Naive thymus-derived CD8-positive, alpha-beta T cell (primary cell): ENCODE data around the gene UBAP2. TPM values are rescaled to one million over a fixed set of nuclear protein-coding genes. Genes with fewer than 3 reads are reported as not detected.

Experiments
- ATAC-seq, 2 donors: fragments of 150-1000 bp; cut with Tn5 transposase in 1 of 2; sonication (Bioruptor Pico), chemical (Tn5 transposase) in 1 of 2; 1 replicate in 1 of 2; 2 replicates in 1 of 2; pipeline ENCODE4 v1.10.0; 2021; ENCODE audit warnings: mild to moderate bottlenecking in 2 of 2, moderate library complexity in 2 of 2
- POLR2A ChIA-PET: fragments of 350-600 bp; sonication (Branson Sonifier 250); formaldehyde crosslinking; loops from one replicate; lab custom pipeline; 2021; ENCODE audit warnings: antibody characterized with exemption; lab: Charles Lee
- DNase-seq, 10 donors: peaks; one replicate each; pipeline versions ENCODE4 v3.0.0 to v3.0.0-alpha.2; 2020 to 2022
- H3K27ac Mint-ChIP-seq, 10 donors: one replicate each; pipeline ENCODE4 v1.8.0; 2020 to 2022; ENCODE audit warnings: mild to moderate bottlenecking in 10 of 10, mixed read lengths in 10 of 10, moderate library complexity in 4 of 10, inconsistent platforms in 1 of 10
- H3K27me3 Mint-ChIP-seq, 5 donors: one replicate each; pipeline ENCODE4 v1.8.0; 2021 to 2022; ENCODE audit warnings: mixed read lengths in 5 of 5
- H3K36me3 Mint-ChIP-seq, 3 donors: one replicate each; pipeline ENCODE4 v1.8.0; 2020 to 2022; ENCODE audit warnings: mixed read lengths in 3 of 3, mild to moderate bottlenecking in 2 of 3, inconsistent platforms in 1 of 3
- H3K4me1 Mint-ChIP-seq, 4 donors: one replicate each; pipeline ENCODE4 v1.8.0; 2021 to 2022; ENCODE audit warnings: mixed read lengths in 4 of 4
- H3K4me3 Mint-ChIP-seq, 10 donors: one replicate each; pipeline ENCODE4 v1.8.0; 2020 to 2022; ENCODE audit warnings: mild to moderate bottlenecking in 10 of 10, mixed read lengths in 10 of 10, moderate library complexity in 6 of 10, inconsistent platforms in 1 of 10
- H3K9me3 Mint-ChIP-seq, 9 donors: one replicate each; pipeline ENCODE4 v1.8.0; 2020 to 2022; ENCODE audit warnings: mixed read lengths in 9 of 9, mild to moderate bottlenecking in 3 of 9, inconsistent platforms in 1 of 9, moderate library complexity in 1 of 9
- polyA plus RNA-seq, 3 donors: library from polyadenylated mRNA; unstranded; fragments of 300-500 nt; fragmentation: Illumina TruSeq; gene quantifications; one replicate each; pipeline ENCODE4 v1.2.3, GENCODE V29; 2021
- total RNA-seq, 8 experiments: library from RNA in 2 of 8; stranded (reverse) in 2 of 8; gene quantifications; one replicate each; pipeline ENCODE4 v1.2.3 and lab custom pipeline; 2021 to 2026

The UBAP2 gene
- 10 to 100 TPM; 38.4 to 39.5 TPM for total RNA-seq
- polyA plus RNA-seq: 10 to 100 TPM in 2 of 3 donors, 1 to 10 TPM in 1; 7.1 to 16.7 (median 14.9) TPM
- 63.9 to 96.9 (median 77.9) reads per million in 6 experiments for total RNA-seq (lab: John Stamatoyannopoulos, UW)

- Mint-ChIP-seq H3K36me3 (peaks cover 0 to 4% (median 0%) of the 10 kb centered on the region in 3 donors), H3K4me3 (peak within 1 kb of the TSS; percentile 95 to 100 (median 98)), H3K4me1 (peaks cover 22 to 37% (median 33%) of the 10 kb centered on the region in 4 donors), H3K27ac (peak within 1 kb of the TSS; percentile 94 to 100 (median 99)), H3K9me3 (no peaks in the 10 kb centered on the region), H3K27me3 (peaks cover 0 to 2% (median 0%) of the 10 kb centered on the region in 5 donors)
- POLR2A ChIA-PET: interaction anchor here (0.9 to 2.0 kb wide), 9 partner anchors 16 to 759 kb away, joined by 3 to 8 read pairs (median 4); partner anchors contain the start of genes DCAF12, DNAI1, FAM219A and GALT
- peak; percentile 85 for ATAC-seq
- DNase-seq: peak; percentile 93 to 100 (median 96)
These were observed at the start of gene UBAP2 for GRCh38 chr9:34048727-34049629. TSS of gene UBAP2 (minus strand) at chr9:34048887. CDS start at chr9:34017148, 31,739 bp downstream.

GRCh38 chr9:34098307-34098706 is 49.6 kb upstream of the UBAP2 start:
- no peaks in the 10 kb centered on the region for H3K27me3 Mint-ChIP-seq
- peaks cover 0 to 91% (median 9%) of the 10 kb centered on the region in 3 donors for H3K36me3 Mint-ChIP-seq
- no peak overlapping the region for H3K4me3 Mint-ChIP-seq
- no peak overlapping the region for H3K27ac Mint-ChIP-seq
- no peaks in the 10 kb centered on the region for H3K9me3 Mint-ChIP-seq
- H3K4me1 Mint-ChIP-seq: no peaks in the 10 kb centered on the region
- POLR2A ChIA-PET: interaction anchor here (0.6 kb wide), 1 partner anchor 261 kb away, joined by 3 read pairs; no protein-coding TSS in a partner anchor
- DNase-seq (no peak), ATAC-seq (no peak)

GRCh38 chr9:34097865-34098264 is 49.2 kb upstream of the UBAP2 start:
- H3K4me3 Mint-ChIP-seq: no peak overlapping the region
- no peak for ATAC-seq
- peaks cover 0 to 91% (median 12%) of the 10 kb centered on the region in 3 donors for H3K36me3 Mint-ChIP-seq
- POLR2A ChIA-PET: interaction anchor here (0.7 kb wide), 1 partner anchor 15 kb away, joined by 6 read pairs; no protein-coding TSS in a partner anchor
- DNase-seq: no peak
- H3K4me1 Mint-ChIP-seq: peaks cover 0 to 2% (median 0%) of the 10 kb centered on the region in 4 donors
- H3K27ac Mint-ChIP-seq: no peak overlapping the region
- no peaks in the 10 kb centered on the region for H3K9me3 Mint-ChIP-seq
- no peaks in the 10 kb centered on the region for H3K27me3 Mint-ChIP-seq

GRCh38 chr9:34096751-34097150 is 48.1 kb upstream of the UBAP2 start:
- no peak overlapping the region for H3K4me3 Mint-ChIP-seq
- POLR2A ChIA-PET: no interaction called here
- no peaks in the 10 kb centered on the region for H3K9me3 Mint-ChIP-seq
- peaks cover 0 to 2% (median under 1%) of the 10 kb centered on the region in 4 donors for H3K4me1 Mint-ChIP-seq
- DNase-seq (no peak), ATAC-seq (no peak)
- H3K27me3 Mint-ChIP-seq: no peaks in the 10 kb centered on the region
- H3K36me3 Mint-ChIP-seq: peaks cover 0 to 91% (median 12%) of the 10 kb centered on the region in 3 donors
- H3K27ac Mint-ChIP-seq: no peak overlapping the region

GRCh38 chr9:34093578-34093977 is 44.9 kb upstream of the UBAP2 start:
- Mint-ChIP-seq H3K36me3 (peaks cover 0 to 97% (median 14%) of the 10 kb centered on the region in 3 donors), H3K4me1 (peaks cover 0 to 2% (median under 1%) of the 10 kb centered on the region in 4 donors), H3K27ac (peak overlapping the region in 3 of 10 donors; percentile 43 to 66 (median 44))

GRCh38 chr9:34089311-34089710 is 40.6 kb upstream of the UBAP2 start:
- Mint-ChIP-seq H3K4me1 (peaks cover 0 to 6% (median under 1%) of the 10 kb centered on the region in 4 donors), H3K9me3 (no peaks in the 10 kb centered on the region), H3K4me3 (no peak overlapping the region), H3K36me3 (peaks cover 7 to 89% (median 11%) of the 10 kb centered on the region in 3 donors), H3K27ac (peak overlapping the region in 2 of 10 donors; percentile 25 to 53), H3K27me3 (no peaks in the 10 kb centered on the region)
- no peak for DNase-seq
- ATAC-seq: no peak
- POLR2A ChIA-PET: no interaction called here

More at GRCh38 chr9:34093578-34093977, 44.9 kb upstream of the UBAP2 start:
- Mint-ChIP-seq H3K9me3 (no peaks in the 10 kb centered on the region), H3K4me3 (no peak overlapping the region), H3K27me3 (no peaks in the 10 kb centered on the region)
- ATAC-seq (no peak), DNase-seq (no peak)
- POLR2A ChIA-PET: no interaction called here

GRCh38 chr9:34087370-34087769 is 38.7 kb upstream of the UBAP2 start:
- Mint-ChIP-seq H3K4me1 (peaks cover 0 to 4% (median under 1%) of the 10 kb centered on the region in 4 donors), H3K4me3 (no peak overlapping the region), H3K27ac (peak overlapping the region in 7 of 10 donors; percentile 6 to 77 (median 69)), H3K9me3 (no peaks in the 10 kb centered on the region), H3K36me3 (peaks cover 6 to 71% (median 7%) of the 10 kb centered on the region in 3 donors), H3K27me3 (no peaks in the 10 kb centered on the region)
- POLR2A ChIA-PET: no interaction called here
- no peak for DNase-seq
- ATAC-seq: no peak

- ATAC-seq (no peak), DNase-seq (no peak)
- H3K4me3 Mint-ChIP-seq: no peak overlapping the region
- H3K27ac Mint-ChIP-seq: peak overlapping the region in 7 of 10 donors; percentile 4 to 77 (median 51)
- peaks cover 0 to 4% (median 0%) of the 10 kb centered on the region in 4 donors for H3K4me1 Mint-ChIP-seq
- no peaks in the 10 kb centered on the region for H3K9me3 Mint-ChIP-seq
- H3K36me3 Mint-ChIP-seq: peaks cover 6 to 66% (median 7%) of the 10 kb centered on the region in 3 donors
- POLR2A ChIA-PET: no interaction called here
- no peaks in the 10 kb centered on the region for H3K27me3 Mint-ChIP-seq
These were observed 38.2 kb upstream of the UBAP2 start for GRCh38 chr9:34086864-34087263.

GRCh38 chr9:34085581-34086500 is 37.2 kb upstream of the UBAP2 start:
- Mint-ChIP-seq H3K27ac (peak overlapping the region in 8 of 10 donors; percentile 22 to 86 (median 63)), H3K27me3 (no peaks in the 10 kb centered on the region)

GRCh38 chr9:34084562-34084961 is 35.9 kb upstream of the UBAP2 start:
- Mint-ChIP-seq H3K4me1 (peaks cover 0 to 4% (median 0%) of the 10 kb centered on the region in 4 donors), H3K27me3 (no peaks in the 10 kb centered on the region), H3K36me3 (peaks cover 6 to 43% (median 7%) of the 10 kb centered on the region in 3 donors), H3K27ac (peak overlapping the region in 6 of 10 donors; percentile 36 to 77 (median 46)), H3K4me3 (no peak overlapping the region), H3K9me3 (no peaks in the 10 kb centered on the region)
- POLR2A ChIA-PET: no interaction called here
- DNase-seq (no peak), ATAC-seq (no peak)

More at GRCh38 chr9:34085581-34086500, 37.2 kb upstream of the UBAP2 start:
- POLR2A ChIA-PET: no interaction called here
- Mint-ChIP-seq H3K9me3 (no peaks in the 10 kb centered on the region), H3K4me1 (peaks cover 0 to 4% (median 0%) of the 10 kb centered on the region in 4 donors), H3K36me3 (peaks cover 6 to 55% (median 7%) of the 10 kb centered on the region in 3 donors), H3K4me3 (no peak overlapping the region)
- no peak for DNase-seq
- ATAC-seq: no peak

- ATAC-seq: no peak
- POLR2A ChIA-PET: no interaction called here
- no peak for DNase-seq
- Mint-ChIP-seq H3K4me3 (no peak overlapping the region), H3K4me1 (no peaks in the 10 kb centered on the region), H3K27me3 (peaks cover 0 to 1% (median 0%) of the 10 kb centered on the region in 5 donors), H3K9me3 (no peaks in the 10 kb centered on the region), H3K27ac (no peak overlapping the region), H3K36me3 (no peaks in the 10 kb centered on the region)
These were observed 30.5 kb upstream of the UBAP2 start for GRCh38 chr9:34079181-34079580.
